ENCODE measurements around the gene ZFYVE28.

ZFYVE28 gene

DNA sequence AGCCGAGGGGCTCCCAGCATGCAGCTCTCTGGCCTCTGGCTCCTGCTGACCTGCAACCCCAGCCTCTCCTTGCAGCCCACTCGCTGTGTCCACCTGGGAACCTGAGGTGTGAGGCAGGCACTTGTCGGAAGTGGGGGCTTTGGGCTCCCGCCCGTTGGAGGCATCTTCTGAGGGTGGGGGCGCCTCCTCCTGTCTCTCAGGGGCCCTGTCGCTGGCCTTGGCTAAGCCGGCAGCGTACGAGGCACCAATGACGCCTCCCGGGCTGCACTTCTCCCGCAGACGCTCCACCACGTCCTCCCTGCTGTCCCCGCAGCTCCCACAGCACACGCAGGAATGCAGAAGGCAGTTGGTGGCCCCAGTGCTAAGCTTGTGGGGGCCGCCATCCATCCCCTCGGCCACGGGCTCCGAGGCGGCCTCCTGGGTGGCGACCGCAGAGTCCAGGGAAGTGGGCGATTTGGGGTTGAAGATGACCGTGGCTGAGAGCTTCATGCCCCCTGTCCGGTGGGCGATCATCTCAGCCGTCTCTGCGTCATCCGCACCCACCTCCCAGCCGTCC is 114.0 kb downstream of the ZFYVE28 start:
- DNase-seq = no peak

DNA sequence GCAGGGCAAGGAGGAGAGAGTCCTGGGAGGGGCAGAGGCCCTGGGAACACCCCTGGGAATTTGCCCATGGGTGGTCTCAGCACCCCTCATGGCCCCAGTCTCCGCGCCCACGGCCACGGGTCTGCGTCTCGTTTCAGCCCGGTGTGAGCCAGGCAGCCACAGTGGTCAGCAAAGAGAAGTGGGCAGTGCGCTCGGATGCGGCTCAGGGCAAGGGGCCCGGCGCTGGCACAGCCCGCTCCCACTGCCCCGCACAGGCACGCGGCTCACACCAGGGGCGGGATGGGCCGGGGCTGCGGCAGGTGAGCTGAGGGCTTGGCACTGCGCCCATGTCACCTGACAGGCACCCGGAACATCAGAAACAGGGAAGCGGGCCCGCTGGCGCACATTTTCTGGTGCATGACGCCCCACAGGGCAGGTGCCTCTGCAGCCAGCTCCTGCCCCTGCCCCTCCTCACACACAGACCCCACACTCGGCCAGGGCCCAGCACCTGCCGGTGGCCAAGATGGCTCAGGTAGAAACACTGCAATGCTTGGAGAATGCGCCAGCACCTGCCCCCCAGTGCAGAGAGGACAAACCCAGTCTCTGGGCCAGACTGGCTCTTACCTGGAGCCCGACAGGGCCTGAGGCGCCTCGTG is 114.6 kb downstream of the ZFYVE28 start:
- DNase-seq = no peak

DNA sequence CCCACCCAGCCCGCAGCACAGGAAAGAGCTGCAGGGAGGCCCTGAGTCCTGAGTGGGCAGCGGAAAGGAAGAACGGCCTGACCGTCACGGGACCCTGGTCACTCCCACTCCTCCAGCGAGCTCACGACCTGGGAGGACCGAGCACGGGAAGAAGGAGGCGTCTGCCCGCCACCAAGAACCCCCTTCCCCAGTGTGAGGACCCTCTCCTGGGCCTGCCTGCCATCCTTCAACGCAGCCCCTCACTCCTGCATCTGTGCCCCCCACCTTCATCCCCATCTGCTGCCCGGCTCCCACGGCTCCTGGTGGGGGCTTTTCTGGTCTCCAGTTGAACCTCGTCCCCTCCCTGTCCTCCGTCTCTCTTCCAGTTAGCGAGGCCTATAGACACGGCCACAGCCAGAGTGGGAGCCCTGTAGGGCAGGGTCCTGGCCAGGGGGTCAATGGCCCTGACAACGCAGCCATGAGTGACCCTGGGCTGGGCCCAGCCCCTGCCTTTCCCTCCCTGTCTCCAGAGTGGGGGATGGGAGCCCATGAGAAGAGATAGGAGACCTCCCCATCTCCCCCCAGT is 115.2 kb downstream of the ZFYVE28 start:
- DNase-seq = no peak

GRCh38 chr4:2302387-2303119 is 115.9 kb downstream of the ZFYVE28 start:
- no peak for DNase-seq

DNA sequence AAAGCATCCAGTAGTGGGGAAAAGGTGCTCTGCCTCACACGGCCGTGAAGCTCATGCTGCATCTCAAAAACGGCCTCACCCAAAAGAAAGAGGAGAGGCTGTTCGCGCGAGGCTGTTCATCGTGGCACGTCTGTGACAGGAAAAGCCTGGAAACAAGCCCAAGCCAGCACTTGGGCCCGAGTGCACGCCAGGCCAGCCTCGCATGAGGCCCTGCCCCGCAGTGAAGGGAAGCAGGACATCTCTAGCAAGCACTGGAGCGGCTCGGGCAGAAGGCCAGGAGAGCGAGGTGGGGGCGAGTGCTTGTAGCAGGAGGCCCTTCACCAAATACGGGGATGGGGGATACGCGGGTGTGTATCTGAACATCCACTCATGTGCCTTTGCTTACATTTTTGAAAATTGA is 116.6 kb downstream of the ZFYVE28 start:
- no peak for DNase-seq

DNA sequence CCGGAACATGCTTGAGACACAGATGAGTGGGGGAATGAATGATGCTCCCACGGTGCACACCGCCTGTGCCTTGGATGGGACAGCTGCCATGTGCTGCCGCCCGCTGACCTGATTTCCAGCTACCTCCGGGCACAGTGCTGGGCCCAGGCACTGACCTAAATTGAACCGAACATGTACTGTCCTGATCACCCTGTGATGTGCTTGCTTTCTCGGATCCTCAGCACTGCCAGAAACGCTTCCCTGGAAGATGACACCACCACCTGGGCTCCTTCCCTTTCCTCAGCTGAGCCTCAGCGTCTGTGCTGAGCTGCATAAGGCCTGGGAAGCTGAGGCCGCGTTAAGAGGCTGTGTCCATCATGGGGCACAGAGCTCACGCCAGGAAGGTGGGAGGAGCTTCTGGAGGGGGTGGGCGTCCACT is 117.2 kb downstream of the ZFYVE28 start:
- DNase-seq = no peak

- DNase-seq = no peak
These were observed 117.8 kb downstream of the ZFYVE28 start for GRCh38 chr4:2300431-2301224.

DNA sequence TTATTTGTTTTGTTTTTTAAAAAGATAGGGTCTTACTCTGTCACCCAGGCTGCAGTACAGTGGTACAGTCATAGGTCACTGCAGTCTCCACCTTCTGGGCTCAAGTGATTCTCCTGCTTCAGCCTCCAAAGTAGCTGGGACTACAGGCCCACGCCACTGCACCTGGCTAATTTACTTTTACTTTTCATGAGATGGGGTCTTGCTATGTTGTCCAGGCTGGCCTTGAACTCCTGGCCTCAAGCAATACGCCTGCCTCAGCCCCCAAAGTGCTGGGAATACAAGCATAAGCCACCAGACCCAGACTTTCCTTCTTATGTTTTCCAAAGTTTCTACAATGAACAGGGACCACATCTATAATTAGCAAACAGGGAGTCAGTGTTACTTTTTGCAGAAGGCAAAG is 118.7 kb downstream of the ZFYVE28 start:
- no peak for DNase-seq

- no peak for DNase-seq
These were observed 119.9 kb downstream of the ZFYVE28 start for GRCh38 chr4:2298532-2298991.

DNA sequence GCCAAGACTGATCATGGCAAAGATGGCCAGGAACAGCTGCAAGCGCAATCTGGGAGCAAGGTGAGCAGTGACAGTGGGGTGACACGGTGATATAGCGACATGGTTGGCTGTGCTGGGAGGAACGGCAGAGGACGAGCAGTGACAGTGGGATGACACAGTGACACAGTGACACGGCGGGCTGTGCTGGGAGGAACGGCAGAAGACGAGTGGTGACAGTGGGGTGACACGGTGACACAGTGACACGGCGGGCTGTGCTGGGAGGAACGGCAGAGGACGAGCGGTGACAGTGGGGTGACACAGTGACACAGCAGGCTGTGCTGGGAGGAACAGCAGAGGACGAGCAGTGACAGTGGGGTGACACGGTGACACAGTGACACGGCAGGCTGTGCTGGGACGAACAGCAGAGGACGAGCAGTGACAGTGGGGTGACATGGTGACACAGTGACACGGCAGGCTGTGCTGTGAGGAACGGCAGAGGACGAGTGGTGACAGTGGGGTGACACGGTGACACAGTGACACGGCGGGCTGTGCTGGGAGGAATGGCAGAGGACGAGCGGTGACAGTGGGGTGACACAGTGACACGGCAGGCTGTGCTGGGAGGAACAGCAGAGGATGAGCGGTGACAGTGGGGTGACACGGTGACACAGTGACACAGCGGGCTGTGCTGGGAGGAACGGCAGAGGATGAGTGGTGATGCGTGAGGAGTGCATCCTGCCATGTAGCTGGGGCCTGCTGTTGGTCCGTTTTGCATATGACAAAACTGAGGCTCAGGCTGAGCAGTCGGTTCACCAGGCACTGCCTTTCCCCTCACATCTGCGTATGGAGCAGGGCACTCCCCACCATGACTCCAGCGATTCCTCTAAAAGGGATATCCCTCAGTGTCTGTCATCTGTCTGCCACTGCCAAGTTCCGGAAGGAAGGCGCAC is 120.6 kb downstream of the ZFYVE28 start:
- DNase-seq = no peak

DNA sequence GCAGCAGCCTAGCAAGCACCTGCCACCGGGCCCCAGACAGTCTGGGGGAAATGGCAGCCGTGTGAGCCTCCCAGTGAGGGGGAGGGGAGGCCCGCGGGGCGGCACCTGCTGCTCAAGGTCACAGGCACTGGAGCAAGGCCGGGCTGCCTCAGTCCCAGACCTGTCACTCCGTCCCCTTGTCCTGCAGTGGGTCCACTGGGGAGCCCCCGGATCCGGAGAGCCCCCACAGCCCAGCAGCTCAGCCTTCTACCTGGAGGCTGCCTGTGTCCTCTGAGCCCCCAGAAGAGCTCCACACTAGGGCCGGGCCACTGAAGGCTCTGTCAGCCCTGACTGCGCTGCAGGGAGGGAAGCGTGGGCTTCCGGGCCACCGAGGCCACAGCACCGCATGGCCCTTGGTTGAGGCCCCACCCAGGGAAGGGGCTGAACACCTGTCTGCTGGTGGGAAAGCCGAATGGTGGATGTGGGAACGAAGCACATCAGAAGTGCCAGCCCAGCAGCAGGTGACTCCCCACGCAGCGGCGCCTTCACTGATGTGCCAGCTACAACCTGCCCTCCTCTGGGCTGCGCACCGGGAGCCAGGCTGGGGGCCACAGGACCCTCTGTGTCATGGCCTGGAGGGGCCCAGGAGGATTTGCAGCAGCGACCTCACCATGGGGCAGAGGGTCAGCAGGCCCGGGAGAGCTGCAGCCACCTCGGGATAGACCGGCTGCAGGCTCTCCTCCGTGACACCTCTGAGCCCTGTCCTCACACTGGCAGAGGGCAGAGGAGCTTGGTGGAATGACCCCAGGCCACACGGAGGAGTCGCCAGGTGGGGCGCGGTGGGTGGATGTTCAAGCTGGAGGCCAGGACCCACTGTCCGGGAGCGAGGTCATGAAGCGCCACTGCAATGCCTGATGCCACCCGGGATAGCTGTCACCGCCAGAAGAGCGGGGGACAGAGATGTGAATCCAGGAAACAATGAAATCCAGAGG is 121.5 kb downstream of the ZFYVE28 start:
- no peak for DNase-seq

- DNase-seq = no peak
These were observed 122.5 kb downstream of the ZFYVE28 start for GRCh38 chr4:2295900-2296442.

- DNase-seq = no peak
These were observed 122.9 kb downstream of the ZFYVE28 start for GRCh38 chr4:2295500-2295899.

DNA sequence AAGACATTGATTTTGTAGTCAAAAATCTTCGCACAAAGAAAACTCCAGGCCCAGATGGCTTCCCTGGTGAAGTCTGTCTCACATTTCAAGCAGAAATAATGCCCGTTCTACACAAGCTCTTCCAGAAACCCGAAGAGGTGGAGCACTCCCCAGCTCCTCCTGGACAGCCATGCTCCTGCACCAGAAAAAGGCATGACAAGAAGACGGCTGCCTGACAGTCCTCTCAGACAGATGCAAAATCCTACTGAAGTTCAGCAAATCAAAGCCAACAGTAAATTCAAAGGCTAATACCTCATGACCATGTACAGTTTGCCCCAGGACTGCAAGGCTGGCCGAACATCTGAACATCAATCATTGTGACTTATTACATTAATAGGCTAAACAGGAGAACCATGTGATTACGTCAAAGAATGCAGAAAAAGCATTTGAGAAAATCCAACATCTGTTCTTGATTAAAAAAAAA is 125.8 kb downstream of the ZFYVE28 start:
- no peak for DNase-seq

DNA sequence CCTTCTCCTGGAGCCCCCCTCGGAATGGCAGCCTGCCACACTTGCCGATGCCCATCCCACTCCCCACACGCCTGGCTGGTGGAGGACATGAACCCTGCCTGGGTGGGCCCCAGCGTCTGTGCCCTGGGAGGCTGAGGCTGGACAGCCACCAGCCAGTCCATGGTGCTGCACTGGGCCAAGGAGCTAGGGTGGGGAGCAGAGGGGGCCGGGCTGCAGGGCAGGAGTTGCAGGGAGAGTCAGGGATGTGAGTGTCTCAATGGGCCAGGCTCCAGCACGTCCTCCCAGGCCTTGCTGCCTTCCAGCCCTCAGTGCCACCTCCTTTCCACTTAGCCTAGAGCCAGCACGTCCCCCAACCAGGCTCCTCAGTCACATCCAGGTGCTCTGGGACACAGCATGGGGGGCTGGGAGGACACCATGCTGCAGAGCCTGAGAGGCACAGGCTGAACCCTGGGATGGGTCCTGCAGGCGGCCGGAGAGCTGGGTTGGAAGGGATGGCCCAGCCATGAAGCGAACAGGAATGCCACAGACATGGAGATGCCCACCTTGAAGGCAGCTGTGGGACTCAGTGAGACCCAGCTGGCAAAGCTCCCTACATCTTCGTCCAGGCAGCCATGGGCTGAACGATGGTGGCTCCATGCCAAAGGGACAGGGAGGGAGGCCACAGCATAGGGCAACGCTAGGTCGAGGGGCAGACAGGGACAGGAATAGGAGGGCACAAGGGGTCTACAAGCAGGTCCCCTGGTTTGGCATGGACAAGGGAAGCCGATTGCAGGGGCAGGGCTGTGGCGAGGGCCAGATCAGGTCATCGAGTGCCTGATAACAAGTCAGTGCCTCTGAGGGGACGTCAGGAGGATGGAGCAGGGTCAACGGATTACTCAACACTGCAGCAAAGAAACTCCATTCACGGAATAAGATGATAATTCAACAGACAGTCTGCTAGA is 126.5 kb downstream of the ZFYVE28 start:
- no peak for DNase-seq

GRCh38 chr4:2290974-2291704 is 127.3 kb downstream of the ZFYVE28 start:
- DNase-seq = peak in 1 of 51 donors; percentile 44

DNA sequence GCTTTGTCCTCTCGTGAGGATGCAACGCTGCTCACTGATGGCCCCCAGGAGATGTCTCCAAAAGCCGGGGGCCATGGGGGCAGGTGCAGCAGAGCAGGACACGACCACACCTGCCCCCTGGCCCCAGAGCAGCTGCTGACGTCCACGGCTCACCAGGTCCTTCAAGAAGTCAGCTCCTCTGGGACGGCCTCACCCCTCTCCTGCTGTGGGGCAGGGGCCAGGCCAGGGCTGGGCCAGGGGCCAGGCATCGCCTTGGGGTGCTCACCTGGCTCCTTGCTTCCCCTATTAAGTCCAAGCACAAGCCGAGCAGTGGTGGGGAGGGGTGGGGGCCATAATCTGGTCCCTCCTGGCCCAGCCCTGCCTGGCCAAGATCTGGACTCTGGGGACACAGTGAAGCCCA is 128.0 kb downstream of the ZFYVE28 start:
- DNase-seq = no peak

All from hypothalamus (tissue), 51 donors.